GM10847 (cell line): ENCODE measurements around the gene R3HDM2.

Source experiments
- POLR2A ChIP-seq: IDR thresholded peaks from 2 replicates; pipeline ENCODE4 v1.6.1; 2011; ENCODE audit not compliant: insufficient read length; ENCODE audit errors: extremely low read depth

R3HDM2 gene

DNA sequence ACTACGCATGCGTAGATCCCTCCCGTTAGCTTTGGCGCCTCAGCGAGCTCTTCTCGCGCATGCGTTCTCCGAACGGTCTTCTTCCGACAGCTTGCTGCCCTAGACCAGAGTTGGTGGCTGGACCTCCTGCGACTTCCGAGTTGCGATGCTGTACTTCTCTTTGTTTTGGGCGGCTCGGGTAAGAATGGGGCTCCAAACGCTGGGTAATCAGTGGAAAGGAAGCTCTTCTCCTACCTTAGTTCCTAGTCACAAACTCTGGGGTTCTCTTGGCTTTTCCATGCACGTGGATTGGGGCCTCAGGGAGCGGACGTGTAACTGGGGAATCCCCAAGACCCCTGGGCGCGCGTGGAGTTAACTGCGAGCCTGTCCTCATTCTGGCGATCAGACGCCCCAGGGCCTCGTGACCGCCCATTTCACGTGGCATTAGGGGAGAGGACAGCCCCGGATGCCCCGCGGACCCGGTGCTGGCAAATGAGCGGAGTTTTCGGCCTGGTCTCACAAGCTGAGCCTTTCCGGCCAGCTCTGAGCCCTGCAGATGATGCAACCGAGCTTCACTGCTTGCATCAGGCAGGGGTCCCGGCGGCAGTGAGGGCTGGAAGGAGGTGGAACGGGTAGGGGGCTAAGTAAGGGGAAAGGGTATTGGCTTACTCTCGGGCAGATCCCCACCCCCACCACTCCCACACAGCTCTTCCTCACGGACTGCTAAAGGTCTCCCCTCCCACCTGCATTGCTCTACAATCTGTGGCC, 201.0 kb downstream of the R3HDM2 start, which contains the start of gene SHMT2:
TSS of gene SHMT2 (plus strand) at position 78 of the 747 bp plus-strand sequence. CDS start at position 146, 68 bp downstream.
- TF ChIP-seq POLR2A = peak; percentile 59

GRCh38 chr12:57229046-57229633, 201.7 kb downstream of the R3HDM2 start:
- TF ChIP-seq POLR2A = no peak

GRCh38 chr12:57227315-57228115, 203.3 kb downstream of the R3HDM2 start:
- TF ChIP-seq POLR2A = no peak

DNA sequence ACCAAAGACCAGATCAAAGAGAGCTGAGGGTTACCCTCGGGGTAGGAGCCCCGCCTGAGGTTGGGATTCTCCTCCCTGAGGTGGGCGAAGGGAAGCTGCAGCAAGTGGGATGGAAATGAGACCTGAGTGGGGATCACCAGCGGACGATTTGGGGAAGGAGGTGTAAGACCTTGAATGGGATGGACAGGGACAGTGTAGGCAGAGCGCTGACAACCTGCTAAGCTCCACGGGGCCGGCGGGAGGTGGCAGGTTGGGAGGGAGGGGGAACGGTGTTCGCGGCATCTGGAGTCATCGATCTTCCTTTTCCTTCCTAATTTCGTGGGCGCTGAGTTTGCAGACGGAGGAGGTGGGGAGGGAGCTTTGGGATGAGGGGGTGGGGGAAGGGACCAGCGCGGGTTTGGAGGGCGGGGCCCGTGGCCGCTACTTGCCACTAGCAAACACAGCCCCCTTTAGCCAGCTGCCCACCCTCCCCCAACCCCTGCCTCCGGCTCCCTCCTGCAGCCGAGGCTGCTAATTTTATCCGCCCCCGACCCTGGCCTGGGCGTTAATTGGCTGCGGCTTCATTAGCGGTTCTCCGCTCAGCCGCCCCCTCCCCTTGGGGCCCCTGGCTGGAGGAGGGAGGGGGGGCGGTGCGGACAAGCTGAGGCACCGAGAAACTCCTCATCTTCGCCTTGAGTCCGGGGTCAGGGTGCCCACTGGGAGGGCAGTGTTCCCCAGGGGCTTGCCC, 204.1 kb downstream of the R3HDM2 start:
- no peak for TF ChIP-seq POLR2A

- no peak for TF ChIP-seq POLR2A
Observed at GRCh38 chr12:57225680-57226210, 205.1 kb downstream of the R3HDM2 start.

DNA sequence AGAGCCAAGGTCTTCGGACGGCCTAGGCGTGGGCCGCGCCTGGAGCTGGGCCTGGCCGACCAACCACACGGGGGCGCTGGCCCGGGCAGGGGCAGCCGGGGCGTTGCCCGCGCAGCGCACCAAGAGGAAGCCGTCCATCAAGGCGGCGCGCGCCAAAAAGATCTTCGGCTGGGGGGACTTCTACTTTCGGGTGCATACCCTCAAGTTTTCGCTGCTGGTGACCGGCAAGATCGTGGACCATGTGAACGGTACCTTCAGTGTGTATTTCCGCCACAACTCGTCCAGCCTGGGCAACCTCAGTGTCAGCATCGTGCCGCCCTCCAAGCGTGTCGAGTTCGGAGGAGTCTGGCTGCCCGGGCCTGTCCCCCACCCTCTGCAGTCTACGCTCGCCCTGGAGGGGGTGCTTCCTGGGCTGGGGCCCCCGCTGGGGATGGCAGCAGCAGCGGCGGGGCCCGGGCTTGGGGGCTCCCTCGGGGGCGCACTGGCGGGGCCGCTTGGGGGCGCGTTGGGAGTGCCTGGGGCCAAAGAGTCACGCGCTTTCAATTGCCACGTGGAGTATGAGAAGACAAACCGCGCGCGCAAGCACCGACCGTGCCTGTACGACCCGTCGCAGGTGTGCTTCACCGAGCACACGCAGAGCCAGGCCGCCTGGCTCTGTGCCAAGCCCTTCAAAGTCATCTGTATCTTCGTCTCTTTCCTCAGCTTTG, 205.7 kb downstream of the R3HDM2 start:
- TF ChIP-seq POLR2A = no peak

DNA sequence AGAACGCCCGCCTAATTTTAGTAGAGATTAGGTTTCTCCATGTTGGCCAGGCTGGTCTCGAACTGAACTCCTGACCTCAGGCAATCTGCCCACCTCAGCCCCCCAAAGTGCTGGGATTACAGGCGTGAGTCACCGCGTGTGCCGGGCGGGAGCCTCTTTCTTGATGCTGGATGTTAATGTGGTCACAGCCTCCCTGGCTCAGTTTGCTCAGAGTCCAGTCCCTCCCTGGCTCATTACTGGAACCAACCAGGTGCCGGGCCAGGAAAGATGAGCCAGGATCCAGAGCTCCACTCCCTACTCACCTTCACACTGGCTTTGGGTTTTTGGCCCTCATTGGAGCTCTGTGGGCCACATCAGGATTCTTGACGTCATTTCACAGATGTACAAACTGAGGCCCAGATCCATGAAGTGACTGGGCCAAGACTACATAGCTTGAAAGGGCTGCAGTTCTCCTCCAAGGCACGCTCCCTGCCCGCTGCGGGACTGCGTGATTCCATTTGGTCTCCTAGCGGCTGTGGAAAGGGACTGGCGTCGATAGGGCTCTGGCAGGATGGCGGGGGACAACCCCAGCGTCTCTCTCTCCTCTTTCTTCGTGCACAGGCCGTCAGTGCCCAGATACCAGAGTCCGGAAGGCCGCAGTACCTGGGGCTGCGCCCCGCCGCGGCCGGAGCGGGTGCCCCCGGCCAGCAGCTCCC, 206.4 kb downstream of the R3HDM2 start:
- no peak for TF ChIP-seq POLR2A

- TF ChIP-seq POLR2A = no peak
Observed at GRCh38 chr12:57223191-57224165, 207.4 kb downstream of the R3HDM2 start.

GRCh38 chr12:57222286-57223190, 208.3 kb downstream of the R3HDM2 start:
- TF ChIP-seq POLR2A = no peak

DNA sequence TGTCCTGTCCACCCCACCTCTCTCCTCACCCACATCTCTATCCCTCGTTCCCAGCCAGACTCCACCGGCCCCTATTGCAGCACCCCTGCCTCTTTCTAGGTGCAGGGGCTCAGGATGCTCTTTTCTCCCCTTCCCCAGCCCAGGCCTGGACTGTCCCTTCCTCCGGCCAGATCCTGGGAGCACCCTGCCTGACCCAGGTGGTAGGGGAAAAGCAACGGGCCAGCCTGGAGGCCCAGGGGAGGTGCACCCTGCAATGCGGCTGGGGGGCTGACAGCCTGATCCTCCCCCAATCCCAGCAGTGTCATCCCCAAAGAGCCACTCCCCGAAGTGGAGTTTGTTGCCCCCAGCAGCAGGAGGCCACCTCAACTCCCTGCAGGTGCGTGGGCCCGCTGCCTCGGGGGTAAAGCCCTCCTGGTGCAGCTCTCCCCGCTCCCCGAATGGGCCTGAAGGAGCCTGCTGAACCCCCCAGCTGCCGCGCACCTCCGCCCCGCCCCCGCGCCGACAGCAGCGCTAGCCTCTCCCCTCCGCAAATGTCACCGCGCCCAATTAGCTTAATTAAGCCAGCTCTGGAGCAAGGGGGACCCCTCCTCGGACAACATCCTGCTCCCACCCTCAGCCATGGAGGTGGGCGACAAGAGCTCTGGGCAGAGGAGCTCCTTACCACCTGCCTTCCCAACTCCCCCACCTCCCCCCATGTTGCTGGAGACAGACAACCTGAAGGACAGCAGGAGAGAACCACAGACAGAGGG, 209.5 kb downstream of the R3HDM2 start:
- no peak for TF ChIP-seq POLR2A

- TF ChIP-seq POLR2A = no peak
Observed at GRCh38 chr12:57220770-57221168, 210.1 kb downstream of the R3HDM2 start.
